ENCODE results near the gene C1QTNF3.

DNA sequence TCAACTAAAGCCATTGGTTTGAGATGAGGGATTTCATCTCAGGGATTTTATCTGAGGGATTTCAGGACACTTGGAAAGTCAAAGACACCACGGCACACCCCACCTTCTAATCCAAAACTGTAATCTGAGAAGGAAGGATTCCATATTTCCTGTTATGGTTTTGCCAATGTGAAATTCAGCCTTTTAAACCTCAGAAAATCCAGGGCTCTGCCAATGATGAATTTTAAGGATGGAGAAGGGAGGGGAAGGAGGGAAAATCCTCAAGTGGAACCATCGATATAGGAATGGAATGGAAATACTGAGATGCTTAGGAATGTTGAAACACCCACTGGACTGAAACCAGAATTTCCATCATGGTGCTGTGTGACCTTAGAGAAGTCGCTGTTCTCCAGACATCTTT lies 5.3 kb downstream of the C1QTNF3 start:
- TF ChIP-seq, protein P1, sequence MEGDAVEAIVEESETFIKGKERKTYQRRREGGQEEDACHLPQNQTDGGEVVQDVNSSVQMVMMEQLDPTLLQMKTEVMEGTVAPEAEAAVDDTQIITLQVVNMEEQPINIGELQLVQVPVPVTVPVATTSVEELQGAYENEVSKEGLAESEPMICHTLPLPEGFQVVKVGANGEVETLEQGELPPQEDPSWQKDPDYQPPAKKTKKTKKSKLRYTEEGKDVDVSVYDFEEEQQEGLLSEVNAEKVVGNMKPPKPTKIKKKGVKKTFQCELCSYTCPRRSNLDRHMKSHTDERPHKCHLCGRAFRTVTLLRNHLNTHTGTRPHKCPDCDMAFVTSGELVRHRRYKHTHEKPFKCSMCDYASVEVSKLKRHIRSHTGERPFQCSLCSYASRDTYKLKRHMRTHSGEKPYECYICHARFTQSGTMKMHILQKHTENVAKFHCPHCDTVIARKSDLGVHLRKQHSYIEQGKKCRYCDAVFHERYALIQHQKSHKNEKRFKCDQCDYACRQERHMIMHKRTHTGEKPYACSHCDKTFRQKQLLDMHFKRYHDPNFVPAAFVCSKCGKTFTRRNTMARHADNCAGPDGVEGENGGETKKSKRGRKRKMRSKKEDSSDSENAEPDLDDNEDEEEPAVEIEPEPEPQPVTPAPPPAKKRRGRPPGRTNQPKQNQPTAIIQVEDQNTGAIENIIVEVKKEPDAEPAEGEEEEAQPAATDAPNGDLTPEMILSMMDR (IDR thresholded peaks at IDR 0.05): no peak
- TF ChIP-seq POLR2A (IDR thresholded peaks at IDR 0.05): no peak

All from esophagus squamous epithelium (tissue), 4 donors.